ENCODE results near the gene TBCD.

DNA sequence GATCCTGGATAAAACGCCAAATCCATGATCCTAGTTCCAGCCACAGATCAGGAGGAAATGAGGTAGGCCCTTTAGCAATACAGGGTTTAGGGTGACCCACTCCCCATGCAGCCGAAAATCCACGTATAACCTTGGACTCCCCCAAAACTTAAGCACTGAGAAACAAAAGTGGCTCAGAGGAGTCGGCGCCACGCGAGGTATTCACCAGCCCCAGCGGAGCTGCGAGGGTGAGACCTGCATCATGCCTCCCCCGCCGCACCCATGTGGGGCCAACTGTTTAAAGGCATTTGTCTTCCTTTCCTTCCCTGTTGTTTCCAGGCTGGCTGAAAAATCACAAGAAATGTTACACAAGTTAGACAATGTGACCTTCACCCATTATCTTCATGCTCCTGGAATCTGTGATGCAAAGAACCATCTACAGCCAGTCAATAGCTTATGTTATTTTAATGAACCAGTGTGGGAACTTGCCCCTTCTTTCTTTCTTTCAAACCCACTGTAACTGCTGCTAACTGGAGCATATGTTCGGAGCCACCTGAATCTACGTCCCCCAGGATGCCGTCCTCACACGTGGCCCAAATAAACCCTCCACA lies 229.4 kb downstream of the TBCD start:
- TF ChIP-seq CTCF (IDR thresholded peaks at IDR 0.05; ENCODE audit: low read depth, low read length) = no peak
- TF ChIP-seq, protein P1, sequence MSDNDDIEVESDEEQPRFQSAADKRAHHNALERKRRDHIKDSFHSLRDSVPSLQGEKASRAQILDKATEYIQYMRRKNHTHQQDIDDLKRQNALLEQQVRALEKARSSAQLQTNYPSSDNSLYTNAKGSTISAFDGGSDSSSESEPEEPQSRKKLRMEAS (IDR thresholded peaks at IDR 0.05; ENCODE audit: low read depth, low read length) = no peak

Data from NB4 (cell line).